HG03520 (cell line): ENCODE measurements around the gene STIMATE.

ENCODE experiments used
- ATAC-seq: cut with Tn5 transposase; IDR thresholded peaks from one replicate; pipeline ENCODE4 v1.9.1; 2021; ENCODE audit warnings: mild to moderate bottlenecking, moderate library complexity; ENCODE audit not compliant: unreplicated experiment

STIMATE gene

DNA sequence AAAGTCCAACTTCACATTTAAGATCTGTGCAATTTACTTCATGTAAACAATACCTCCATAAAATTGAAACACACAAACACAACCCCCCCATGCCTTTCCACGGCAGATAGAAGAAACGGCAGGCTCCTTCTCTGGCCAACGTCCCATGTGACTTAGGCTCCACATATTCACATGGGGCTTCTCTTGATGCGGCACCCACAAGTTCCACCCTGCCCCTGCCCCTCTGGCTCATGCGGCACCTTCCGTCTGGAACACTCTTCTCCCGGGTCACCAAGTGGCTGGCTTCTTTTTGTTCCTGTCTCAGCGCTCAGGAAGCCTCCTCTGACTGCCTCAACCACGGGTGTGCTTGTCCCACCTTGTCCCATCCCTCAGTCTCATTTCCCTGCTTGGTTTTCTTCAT lies 25.6 kb downstream of the STIMATE start:
- no peak for ATAC-seq

GRCh38 chr3:52870471-52870870 lies 26.9 kb downstream of the STIMATE start:
- no peak for ATAC-seq

- no peak for ATAC-seq
Observed at GRCh38 chr3:52866427-52866826, 30.9 kb downstream of the STIMATE start.

GRCh38 chr3:52865994-52866393 lies 31.4 kb downstream of the STIMATE start:
- no peak for ATAC-seq

GRCh38 chr3:52860424-52860768 lies 37.0 kb downstream of the STIMATE start:
- ATAC-seq = no peak

DNA sequence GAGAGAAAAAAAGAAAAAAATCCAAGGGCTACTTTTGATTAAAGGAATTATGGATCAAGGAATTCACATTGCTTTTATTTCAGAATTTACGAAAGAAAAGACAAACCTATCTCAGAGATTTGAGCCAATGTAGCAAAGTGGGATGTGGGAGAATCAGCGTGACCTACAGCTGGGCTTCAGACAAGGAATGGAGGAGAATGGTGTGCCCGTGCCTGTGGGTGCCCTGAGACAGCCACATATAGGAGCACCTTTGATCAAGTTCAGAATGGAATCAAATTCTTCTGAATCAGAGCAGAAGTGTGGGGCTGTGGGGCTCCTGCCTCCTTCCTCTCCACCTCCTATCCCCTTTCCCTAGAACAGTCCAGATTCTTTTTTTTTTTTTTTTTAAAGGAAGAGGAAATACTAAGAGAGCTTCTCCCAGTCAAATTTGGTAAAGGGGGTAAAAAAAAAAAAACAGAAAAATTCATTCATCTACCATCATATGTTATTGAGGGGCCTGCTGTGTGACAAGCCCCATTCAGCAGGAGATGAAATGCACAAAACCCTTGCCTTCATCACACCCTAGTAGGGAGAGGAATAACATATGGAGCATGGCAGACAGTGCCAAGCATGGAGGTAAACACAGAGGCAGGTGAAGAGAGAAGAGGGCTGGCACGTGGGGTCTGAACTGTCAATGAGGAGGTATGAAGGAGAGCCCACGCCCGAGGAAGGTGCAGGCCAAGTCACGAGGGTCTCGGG lies 37.5 kb downstream of the STIMATE start:
- ATAC-seq = no peak

DNA sequence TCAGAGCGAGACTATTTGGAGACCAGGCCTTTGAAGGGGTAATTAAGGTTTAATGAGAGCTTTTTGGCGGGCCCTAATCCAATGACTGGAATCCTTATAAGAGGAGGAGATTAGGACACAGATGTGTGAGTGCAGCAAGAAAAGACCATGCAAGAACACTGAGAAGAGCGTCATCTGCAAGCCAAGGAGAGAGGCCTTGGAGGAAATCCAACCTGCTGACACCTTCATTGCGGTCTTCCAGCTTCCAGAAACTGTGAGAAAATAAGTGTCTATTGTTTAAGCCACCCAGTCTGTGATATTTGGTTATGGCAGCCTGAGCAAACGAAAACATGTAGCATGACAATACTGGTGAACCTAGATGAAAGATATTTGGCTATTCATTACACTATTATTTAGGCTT lies 39.5 kb downstream of the STIMATE start:
- no peak for ATAC-seq

DNA sequence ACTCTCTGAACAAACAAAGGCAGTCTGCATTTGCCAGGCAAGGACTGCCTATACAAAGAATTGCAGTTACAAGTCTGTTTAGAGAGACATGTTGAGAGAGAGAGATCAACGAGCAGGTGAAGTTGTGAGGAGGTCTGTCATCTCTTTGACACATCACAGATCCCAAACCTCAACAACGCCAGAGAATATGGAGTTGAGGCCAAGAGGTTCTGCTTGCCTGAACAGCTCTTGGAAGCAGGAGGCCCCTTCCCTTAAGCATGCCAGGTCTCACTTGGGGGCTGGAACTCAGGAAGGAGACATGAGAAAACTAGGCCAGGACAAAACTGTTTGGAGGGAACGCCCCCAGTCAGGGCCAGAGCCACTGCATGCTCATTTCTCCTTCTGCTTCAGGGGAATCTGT lies 40.2 kb downstream of the STIMATE start:
- ATAC-seq = no peak

DNA sequence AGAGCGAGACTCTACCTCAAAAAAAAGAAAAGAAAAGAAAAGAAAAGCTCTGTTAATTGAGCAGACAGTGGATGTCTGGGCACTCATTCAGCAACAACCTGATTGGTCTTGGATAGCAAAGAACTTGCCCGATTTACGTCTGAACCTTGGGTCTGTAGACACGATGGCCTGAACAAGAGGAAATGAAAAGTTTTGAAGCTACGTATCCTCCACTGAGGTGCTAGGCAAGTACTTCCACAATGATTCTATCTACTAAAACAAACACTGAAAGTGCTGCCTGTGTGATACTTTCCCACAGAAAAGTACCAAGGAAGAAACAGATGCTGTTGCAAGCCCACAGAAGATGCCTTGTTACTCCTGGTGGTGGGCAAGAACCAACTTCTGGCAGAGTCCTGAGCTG lies 40.7 kb downstream of the STIMATE start:
- no peak for ATAC-seq

DNA sequence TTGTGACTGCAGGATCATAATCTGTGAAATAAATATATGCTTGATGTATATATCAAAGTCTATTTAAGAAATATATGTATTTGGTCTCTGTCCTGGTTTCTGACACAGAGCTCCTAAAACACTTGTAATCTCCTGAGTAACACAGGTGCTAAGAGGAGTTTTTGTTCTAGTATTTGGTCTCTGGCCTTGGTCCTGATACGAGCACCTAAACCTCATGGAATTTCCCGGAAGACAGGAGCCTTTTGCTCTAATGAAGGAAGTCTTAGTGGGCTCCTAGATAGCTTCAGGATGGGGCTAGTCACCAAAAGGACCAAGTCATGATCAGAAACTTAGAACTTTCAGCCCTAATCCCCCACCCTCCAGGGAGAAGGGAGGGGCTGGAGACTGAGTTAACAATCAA lies 43.3 kb downstream of the STIMATE start:
- ATAC-seq = no peak

- no peak for ATAC-seq
Observed at GRCh38 chr3:52852419-52852818, 44.9 kb downstream of the STIMATE start.

DNA sequence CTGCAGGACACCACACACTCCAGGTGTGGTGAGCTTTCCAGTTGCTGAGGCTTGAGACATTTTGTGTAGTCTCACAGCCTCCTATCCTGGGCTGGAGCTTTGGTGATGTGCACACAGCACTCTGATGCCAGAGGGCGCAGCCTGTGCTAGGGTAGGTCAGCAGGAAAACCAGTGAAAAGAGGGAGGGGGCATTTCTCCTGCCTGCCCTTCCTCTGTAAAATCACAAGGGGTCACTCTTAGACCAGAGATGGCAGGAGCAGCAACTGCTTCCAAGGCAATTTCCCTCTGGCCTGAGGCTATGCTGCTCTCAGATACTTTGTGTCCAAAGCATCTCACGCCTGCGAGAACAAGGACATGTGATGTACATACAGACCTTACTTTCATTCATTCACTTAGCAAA lies 46.0 kb downstream of the STIMATE start:
- no peak for ATAC-seq

- ATAC-seq = no peak
Observed at GRCh38 chr3:52849656-52850055, 47.7 kb downstream of the STIMATE start.

DNA sequence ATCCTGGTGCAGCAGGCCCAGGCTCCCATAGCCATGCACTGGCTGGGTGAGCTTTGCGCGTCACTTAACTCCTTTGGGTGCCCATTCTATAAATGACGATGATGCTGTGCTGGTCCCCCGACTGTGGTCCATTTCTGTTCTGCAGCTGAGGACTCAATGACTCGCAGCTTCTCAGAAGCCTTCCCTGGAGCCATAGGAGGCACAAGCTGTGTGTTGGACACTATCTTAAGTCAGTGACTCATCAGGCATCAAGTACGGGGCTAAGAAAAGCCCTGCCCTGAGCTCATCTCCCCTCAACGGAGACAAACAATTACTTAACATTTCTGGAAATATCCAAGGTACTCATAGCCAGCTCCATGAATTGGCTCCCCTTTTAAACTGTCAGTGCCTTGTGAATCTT lies 48.7 kb downstream of the STIMATE start:
- ATAC-seq = no peak

- ATAC-seq = no peak
Observed at GRCh38 chr3:52847726-52848125, 49.6 kb downstream of the STIMATE start.

GRCh38 chr3:52847241-52847640 lies 50.1 kb downstream of the STIMATE start:
- ATAC-seq = no peak

DNA sequence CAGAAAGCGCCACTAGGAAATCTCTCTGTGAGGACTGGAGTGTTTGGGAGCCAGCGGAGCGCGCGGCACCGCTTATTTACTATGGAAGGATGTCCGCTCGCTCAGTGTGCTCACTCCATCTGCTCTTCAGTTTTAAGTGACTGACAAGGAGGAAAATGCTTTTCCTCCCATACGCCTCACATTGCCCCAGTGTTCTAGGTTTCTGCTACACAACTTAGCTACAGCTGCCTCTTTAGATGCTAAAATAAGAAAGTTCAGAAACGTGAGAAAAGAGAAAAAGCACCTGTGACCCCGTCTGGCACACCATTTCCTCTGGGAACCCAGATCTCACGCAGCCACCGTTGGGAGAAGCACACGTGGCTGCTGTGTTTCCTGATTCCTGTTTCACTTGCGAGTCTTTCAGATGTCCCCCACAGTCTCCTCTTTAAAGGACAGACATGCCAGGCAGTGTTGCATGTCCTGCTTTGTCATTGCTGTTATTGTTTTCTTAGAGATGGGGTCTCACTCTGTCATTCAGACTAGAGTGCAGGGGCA lies 50.8 kb downstream of the STIMATE start:
- ATAC-seq = no peak

- no peak for ATAC-seq
Observed at GRCh38 chr3:52845691-52846431, 51.5 kb downstream of the STIMATE start.

- ATAC-seq = no peak
Observed at GRCh38 chr3:52845157-52845556, 52.2 kb downstream of the STIMATE start.

GRCh38 chr3:52844290-52844975 lies 52.9 kb downstream of the STIMATE start:
- no peak for ATAC-seq

GRCh38 chr3:52843881-52844280 lies 53.5 kb downstream of the STIMATE start:
- no peak for ATAC-seq
